Measurements from ENCODE around the gene ZNF281. TPM values are rescaled to one million over a fixed set of nuclear protein-coding genes. Genes with fewer than 3 reads are reported as not detected.

ZNF281 gene
- total RNA-seq, 4 donors from 2014 or later = 12.1 to 13.4 (median 13.2) TPM

GRCh38 chr1:200405264-200405663, 4.6 kb downstream of the ZNF281 start:
- TF ChIP-seq POLR2A (IDR thresholded peaks at IDR 0.05) (no peak), POLR2AphosphoS5 (IDR thresholded peaks at IDR 0.05) (no peak), CTCF (IDR thresholded peaks at IDR 0.05) (no peak), EP300 (IDR thresholded peaks at IDR 0.05) (no peak)
- ATAC-seq = no peak
- H3K36me3 ChIP-seq = peaks cover 0 to 10% of the 10 kb centered on the region in 2 donors
- peaks cover 23 to 44% (median 24%) of the 10 kb centered on the region in 3 donors for H3K4me1 ChIP-seq
- no peak overlapping the region for H3K4me3 ChIP-seq
- H3K9me3 ChIP-seq = no peaks in the 10 kb centered on the region
- no peaks in the 10 kb centered on the region for H3K27me3 ChIP-seq
- 31 to 67% methylated on average over 2 of the region's 2 CpGs for WGBS, 2 donors (ENCODE audit: low coverage in 1 of 2)
- H3K27ac ChIP-seq = no peak overlapping the region

DNA sequence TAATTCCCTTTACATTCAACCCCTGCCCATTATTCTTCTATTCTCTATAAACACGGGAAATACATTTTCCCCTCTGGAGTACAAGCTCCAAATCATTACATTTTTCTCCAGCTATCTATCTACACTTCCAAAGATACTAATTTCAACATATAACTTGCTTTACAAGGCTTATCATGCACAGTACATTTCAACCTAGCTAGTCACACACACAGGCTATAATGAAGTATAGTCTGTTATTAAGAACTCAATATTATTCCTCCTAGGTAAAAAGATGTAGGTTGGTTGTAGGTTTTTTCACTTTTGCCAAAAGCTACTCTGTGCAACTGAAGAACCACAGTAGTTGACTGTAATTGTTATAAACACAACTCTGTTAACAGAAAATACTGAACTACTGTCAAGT, 8.1 kb downstream of the ZNF281 start:
- Histone ChIP-seq H3K27ac (no peak overlapping the region), H3K36me3 (peaks cover 0 to 10% of the 10 kb centered on the region in 2 donors), H3K4me3 (no peak overlapping the region), H3K4me1 (peaks cover 9 to 17% (median 10%) of the 10 kb centered on the region in 3 donors), H3K9me3 (no peaks in the 10 kb centered on the region), H3K27me3 (no peaks in the 10 kb centered on the region)
- TF ChIP-seq EP300 (IDR thresholded peaks at IDR 0.05) (no peak), POLR2AphosphoS5 (IDR thresholded peaks at IDR 0.05) (no peak), CTCF (IDR thresholded peaks at IDR 0.05) (no peak), POLR2A (IDR thresholded peaks at IDR 0.05) (no peak)
- WGBS, 2 donors (ENCODE audit: low coverage in 1 of 2) = 43 to 56% methylated on average over 1 of the region's 1 CpG
- no peak for ATAC-seq

GRCh38 chr1:200401263-200401662, 8.6 kb downstream of the ZNF281 start:
- Histone ChIP-seq H3K4me1 (peaks cover 8 to 13% (median 9%) of the 10 kb centered on the region in 3 donors), H3K4me3 (no peak overlapping the region), H3K27me3 (no peaks in the 10 kb centered on the region), H3K36me3 (peaks cover 0 to 10% of the 10 kb centered on the region in 2 donors), H3K27ac (no peak overlapping the region), H3K9me3 (no peaks in the 10 kb centered on the region)
- ATAC-seq = no peak
- no peak for TF ChIP-seq CTCF (IDR thresholded peaks at IDR 0.05)
- TF ChIP-seq POLR2AphosphoS5 (IDR thresholded peaks at IDR 0.05) = no peak
- WGBS, 2 donors (ENCODE audit: low coverage in 1 of 2) = 61 to 83% methylated on average over 2 of the region's 2 CpGs

- no peak overlapping the region for H3K27ac ChIP-seq
- H3K9me3 ChIP-seq = no peaks in the 10 kb centered on the region
- H3K4me3 ChIP-seq = no peak overlapping the region
- no peak for ATAC-seq
- H3K27me3 ChIP-seq = no peaks in the 10 kb centered on the region
- 79 to 81% methylated on average over 2 of the region's 2 CpGs for WGBS, 2 donors (ENCODE audit: low coverage in 1 of 2)
- TF ChIP-seq EP300 (IDR thresholded peaks at IDR 0.05) (no peak), POLR2AphosphoS5 (IDR thresholded peaks at IDR 0.05) (no peak), POLR2A (IDR thresholded peaks at IDR 0.05) (no peak), CTCF (IDR thresholded peaks at IDR 0.05) (no peak)
- peaks cover 0 to 10% of the 10 kb centered on the region in 2 donors for H3K36me3 ChIP-seq
- H3K4me1 ChIP-seq = peaks cover 1 to 5% (median 5%) of the 10 kb centered on the region in 3 donors
These were observed 9.3 kb downstream of the ZNF281 start for GRCh38 chr1:200400556-200400955.

DNA sequence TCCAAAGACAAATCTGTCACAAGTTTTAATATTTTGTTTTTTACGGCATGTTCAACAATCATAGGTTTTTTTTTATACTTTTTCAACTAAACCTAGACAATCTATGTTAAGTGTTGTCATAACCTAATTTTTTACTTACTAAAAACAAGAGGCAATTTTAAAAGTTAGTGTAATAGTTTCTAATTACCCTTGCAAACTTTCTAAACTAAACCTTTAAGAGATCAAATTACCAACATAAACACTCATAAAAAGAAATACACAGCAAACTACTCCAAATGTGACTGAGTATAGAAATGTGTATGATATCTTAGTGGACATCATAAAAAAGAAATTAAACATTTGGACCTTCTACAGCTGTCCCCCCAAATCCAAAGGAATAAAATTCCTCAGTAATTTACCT, 10.0 kb downstream of the ZNF281 start:
- WGBS, 2 donors (ENCODE audit: low coverage in 1 of 2) = 80 to 94% methylated on average over 1 of the region's 1 CpG

More for the DNA sequence above, 10.0 kb downstream of the ZNF281 start:
- no peak overlapping the region for H3K27ac ChIP-seq
- no peaks in the 10 kb centered on the region for H3K4me1 ChIP-seq
- no peaks in the 10 kb centered on the region for H3K9me3 ChIP-seq
- H3K4me3 ChIP-seq = no peak overlapping the region
- peaks cover 0 to 10% of the 10 kb centered on the region in 2 donors for H3K36me3 ChIP-seq
- ATAC-seq = no peak
- TF ChIP-seq POLR2AphosphoS5 (IDR thresholded peaks at IDR 0.05) (no peak), POLR2A (IDR thresholded peaks at IDR 0.05) (no peak), EP300 (IDR thresholded peaks at IDR 0.05) (no peak)
- H3K27me3 ChIP-seq = no peaks in the 10 kb centered on the region

Measured in gastroesophageal sphincter (tissue), 4 donors.